Testis (tissue), 2 donors: ENCODE data around the gene C1orf94.

Experiments used
- POLR2A ChIP-seq: fragments of 450-650 bp; IDR thresholded peaks from one replicate; pipeline ENCODE4 v1.6.1; 2017; ENCODE audit warnings: antibody characterized with exemption, mild to moderate bottlenecking, moderate library complexity
- TF ChIP-seq, protein P1 (sequence below), 3 experiments: fragments of 450-650 bp in 2 of 3; fragments of 200-600 bp in 1 of 3; sonication (generic) in 1 of 3; IDR thresholded peaks; one replicate each; pipeline ENCODE4 v1.5.1; 2016 to 2019; ENCODE audit warnings: antibody characterized with exemption in 3 of 3, mild to moderate bottlenecking in 2 of 3, moderate library complexity in 1 of 3

DNA sequence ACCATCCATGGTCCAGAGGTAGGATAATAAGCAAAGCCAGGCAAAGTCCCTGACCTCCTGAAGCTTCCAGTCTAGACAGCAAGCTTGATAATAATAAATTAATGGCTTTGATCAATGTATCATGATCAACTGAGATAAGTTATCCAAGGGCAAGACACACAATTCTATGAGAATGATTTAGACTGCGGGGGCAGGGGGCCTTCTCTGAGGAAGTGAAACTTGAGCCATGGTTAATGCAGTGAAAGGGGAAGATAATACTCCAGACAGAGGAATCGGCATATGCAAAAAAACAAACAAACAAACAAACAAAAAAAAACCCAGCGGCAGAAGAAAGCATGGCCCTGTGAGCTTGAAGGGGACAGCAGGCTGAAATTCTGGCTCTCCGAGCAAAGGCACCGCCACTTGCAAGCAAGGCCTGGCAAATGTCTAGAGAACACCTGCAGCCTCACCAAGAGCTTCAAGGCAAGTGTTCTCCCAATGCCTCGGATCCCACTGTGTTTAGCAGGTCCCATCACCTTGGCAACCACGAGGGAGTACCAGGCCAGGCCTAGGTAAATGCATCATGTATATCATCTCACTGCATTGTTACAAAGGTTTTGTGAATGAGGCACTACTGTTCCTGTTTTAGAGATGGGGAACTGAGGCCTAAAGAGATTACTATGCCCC lies 36.6 kb upstream of the C1orf94 start:
- TF ChIP-seq, protein P1, sequence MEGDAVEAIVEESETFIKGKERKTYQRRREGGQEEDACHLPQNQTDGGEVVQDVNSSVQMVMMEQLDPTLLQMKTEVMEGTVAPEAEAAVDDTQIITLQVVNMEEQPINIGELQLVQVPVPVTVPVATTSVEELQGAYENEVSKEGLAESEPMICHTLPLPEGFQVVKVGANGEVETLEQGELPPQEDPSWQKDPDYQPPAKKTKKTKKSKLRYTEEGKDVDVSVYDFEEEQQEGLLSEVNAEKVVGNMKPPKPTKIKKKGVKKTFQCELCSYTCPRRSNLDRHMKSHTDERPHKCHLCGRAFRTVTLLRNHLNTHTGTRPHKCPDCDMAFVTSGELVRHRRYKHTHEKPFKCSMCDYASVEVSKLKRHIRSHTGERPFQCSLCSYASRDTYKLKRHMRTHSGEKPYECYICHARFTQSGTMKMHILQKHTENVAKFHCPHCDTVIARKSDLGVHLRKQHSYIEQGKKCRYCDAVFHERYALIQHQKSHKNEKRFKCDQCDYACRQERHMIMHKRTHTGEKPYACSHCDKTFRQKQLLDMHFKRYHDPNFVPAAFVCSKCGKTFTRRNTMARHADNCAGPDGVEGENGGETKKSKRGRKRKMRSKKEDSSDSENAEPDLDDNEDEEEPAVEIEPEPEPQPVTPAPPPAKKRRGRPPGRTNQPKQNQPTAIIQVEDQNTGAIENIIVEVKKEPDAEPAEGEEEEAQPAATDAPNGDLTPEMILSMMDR (IDR thresholded peaks at IDR 0.05): no peak
- TF ChIP-seq POLR2A: no peak
